C4-2B (cell line): ENCODE data around the gene FCAR.

ENCODE experiments used
- ZFX ChIP-seq: fragments of 450-650 bp; IDR thresholded peaks from 2 replicates; pipeline ENCODE4 v1.6.1; 2017
- TF ChIP-seq, protein P1 (sequence below): fragments of 450-650 bp; conservative IDR thresholded peaks from 2 replicates; pipeline ENCODE4 v1.5.1; 2017; ENCODE audit warnings: mild to moderate bottlenecking

DNA sequence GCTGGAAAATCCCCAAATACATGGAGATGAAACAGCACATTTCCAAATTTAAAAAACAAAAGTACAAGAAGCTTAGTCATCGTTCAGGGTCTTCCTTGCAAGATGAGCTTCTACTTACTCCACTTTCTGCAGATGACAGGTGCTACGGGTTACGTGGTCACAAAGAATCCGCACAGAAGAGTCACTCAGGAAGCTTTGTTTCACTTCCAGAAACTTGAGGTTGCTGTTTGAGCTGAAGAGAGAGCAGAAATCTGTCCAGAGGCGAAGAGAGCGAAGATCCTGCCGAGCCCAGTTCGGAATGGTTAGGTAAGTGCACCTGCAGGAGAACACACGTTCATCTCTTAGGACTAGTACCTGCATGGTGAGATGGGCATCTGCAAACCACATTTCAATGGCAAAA, 63.9 kb downstream of the FCAR start:
- TF ChIP-seq, protein P1, sequence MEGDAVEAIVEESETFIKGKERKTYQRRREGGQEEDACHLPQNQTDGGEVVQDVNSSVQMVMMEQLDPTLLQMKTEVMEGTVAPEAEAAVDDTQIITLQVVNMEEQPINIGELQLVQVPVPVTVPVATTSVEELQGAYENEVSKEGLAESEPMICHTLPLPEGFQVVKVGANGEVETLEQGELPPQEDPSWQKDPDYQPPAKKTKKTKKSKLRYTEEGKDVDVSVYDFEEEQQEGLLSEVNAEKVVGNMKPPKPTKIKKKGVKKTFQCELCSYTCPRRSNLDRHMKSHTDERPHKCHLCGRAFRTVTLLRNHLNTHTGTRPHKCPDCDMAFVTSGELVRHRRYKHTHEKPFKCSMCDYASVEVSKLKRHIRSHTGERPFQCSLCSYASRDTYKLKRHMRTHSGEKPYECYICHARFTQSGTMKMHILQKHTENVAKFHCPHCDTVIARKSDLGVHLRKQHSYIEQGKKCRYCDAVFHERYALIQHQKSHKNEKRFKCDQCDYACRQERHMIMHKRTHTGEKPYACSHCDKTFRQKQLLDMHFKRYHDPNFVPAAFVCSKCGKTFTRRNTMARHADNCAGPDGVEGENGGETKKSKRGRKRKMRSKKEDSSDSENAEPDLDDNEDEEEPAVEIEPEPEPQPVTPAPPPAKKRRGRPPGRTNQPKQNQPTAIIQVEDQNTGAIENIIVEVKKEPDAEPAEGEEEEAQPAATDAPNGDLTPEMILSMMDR = no peak
- TF ChIP-seq ZFX = no peak
